GM12801 (cell line): ENCODE data around the gene GPR87.

Experiments
- CTCF ChIP-seq: IDR thresholded peaks from one replicate; pipeline ENCODE4 v1.5.1; 2011; ENCODE audit warnings: control low read depth; ENCODE audit not compliant: insufficient read length; ENCODE audit errors: extremely low read depth

Gene GPR87

GRCh38 chr3:151275091-151275490 is 41.5 kb downstream of the GPR87 start:
- TF ChIP-seq CTCF, result no peak

- TF ChIP-seq CTCF, result no peak
Observed at GRCh38 chr3:151269631-151270030, 47.0 kb downstream of the GPR87 start.

GRCh38 chr3:151268267-151269235 is 48.1 kb downstream of the GPR87 start:
- TF ChIP-seq CTCF, result no peak

- no peak for TF ChIP-seq CTCF
Observed at GRCh38 chr3:151267066-151267465, 49.6 kb downstream of the GPR87 start.

GRCh38 chr3:151265866-151266265 is 50.8 kb downstream of the GPR87 start:
- no peak for TF ChIP-seq CTCF

GRCh38 chr3:151265166-151265565 is 51.5 kb downstream of the GPR87 start:
- TF ChIP-seq CTCF, result no peak

GRCh38 chr3:151264605-151265004 is 52.0 kb downstream of the GPR87 start:
- no peak for TF ChIP-seq CTCF
